K562 (cell line): Measurements from ENCODE around the gene PPIH. TPM values are rescaled to one million over a fixed set of nuclear protein-coding genes. Genes with fewer than 3 reads are reported as not detected.

Experiments
- ASH1L ChIP-seq: fragments of 450-650 bp; IDR thresholded peaks from 2 replicates; pipeline ENCODE4 v1.6.1; 2018; ENCODE audit warnings: borderline replicate concordance, mild to moderate bottlenecking, low read depth; ENCODE audit not compliant: partially characterized antibody
- DIDO1 ChIP-seq: fragments of 450-650 bp; IDR thresholded peaks from 2 replicates; pipeline ENCODE4 v1.6.1; 2016; ENCODE audit warnings: low read depth, missing biosample characterization, missing genetic modification characterization
- ERF ChIP-seq: fragments of 450-650 bp; formaldehyde crosslinking; IDR thresholded peaks from 2 replicates; pipeline ENCODE4 v1.4.0; 2020; ENCODE audit warnings: mild to moderate bottlenecking, mixed read lengths
- HNRNPLL ChIP-seq: fragments of 200-400 bp; formaldehyde crosslinking; IDR thresholded peaks from 2 replicates; pipeline ENCODE4 v1.6.1; 2017; ENCODE audit warnings: low read length, low read depth, mild to moderate bottlenecking; ENCODE audit not compliant: poor library complexity, severe bottlenecking
- NFRKB ChIP-seq: fragments of 450-650 bp; IDR thresholded peaks from 2 replicates; pipeline ENCODE4 v1.6.1; 2016; ENCODE audit warnings: low read depth
- NR4A1 ChIP-seq, 2 experiments: fragments of 250-450 bp in 1 of 2; fragments of 450-650 bp in 1 of 2; sonication (Bioruptor Pico) in 1 of 2; IDR thresholded peaks; 2 replicates each; pipeline versions ENCODE4 v1.4.0 to v1.6.1; 2016 to 2020; ENCODE audit warnings: mild to moderate bottlenecking in 2 of 2, missing compliant biosample characterization in 1 of 2, missing genetic modification characterization in 1 of 2, moderate library complexity in 1 of 2
- SAP30 ChIP-seq: fragments of 200-600 bp; sonication (generic); IDR thresholded peaks from 2 replicates; pipeline ENCODE4 v1.6.1; 2012; ENCODE audit warnings: borderline replicate concordance, low read depth, mild to moderate bottlenecking, moderate library complexity, low read length, control low read depth, inconsistent platforms; ENCODE audit not compliant: insufficient read depth, poor library complexity, severe bottlenecking
- ZBTB8A ChIP-seq: fragments of 450-650 bp; IDR thresholded peaks from 2 replicates; pipeline ENCODE4 v1.6.1; 2018; ENCODE audit warnings: mild to moderate bottlenecking, moderate library complexity; ENCODE audit not compliant: partially characterized antibody
- ZNF121 ChIP-seq: sonication (generic); formaldehyde crosslinking; conservative IDR thresholded peaks from 2 replicates; pipeline ENCODE4 v1.8.0; 2022; ENCODE audit warnings: missing genetic modification reagents
- polyA plus RNA-seq, 8 experiments: library from polyadenylated mRNA; depleted of rRNA in 4 of 8; stranded (reverse) in 5 of 8; unstranded in 3 of 8; fragments of >200 nt; fragmentation: Nextera tagmentation in 2 of 8; fragmentation: Illumina TruSeq in 1 of 8; extraction: Ambion mirVana in 2 of 8; extraction: Trizol in 1 of 8; gene quantifications; 2 replicates each; pipeline versions ENCODE4 v1.2.1 to v1.2.3, GENCODE V29; 2011 to 2014; ENCODE audit warnings: inconsistent platforms in 1 of 8, missing spikeins in 1 of 8
- total RNA-seq, 7 experiments: library from RNA; depleted of rRNA in 6 of 7; stranded (reverse); fragments of >200 nt in 6 of 7; fragmentation: Illumina TruSeq in 2 of 7; extraction: Trizol in 2 of 7; gene quantifications; 2 replicates each; pipeline versions ENCODE4 v1.2.1 to v1.2.3, GENCODE V29; 2011 to 2021; ENCODE audit warnings: low replicate concordance in 1 of 7
- TF ChIP-seq, protein P1 (sequence below): sonication (generic); formaldehyde crosslinking; IDR thresholded peaks from 2 replicates; pipeline ENCODE4 v1.8.0; 2022; ENCODE audit warnings: mild to moderate bottlenecking, low read depth, missing genetic modification reagents
- TF ChIP-seq, protein P2 (sequence below): sonication (generic); formaldehyde crosslinking; IDR thresholded peaks from 2 replicates; pipeline ENCODE4 v1.5.0; 2020; ENCODE audit warnings: missing genetic modification reagents
- TF ChIP-seq, protein P3 (sequence below), 2 experiments: fragments of 450-650 bp in 1 of 2; sonication (generic) in 1 of 2; formaldehyde crosslinking in 1 of 2; IDR thresholded peaks in 1 of 2; conservative IDR thresholded peaks in 1 of 2; 2 replicates each; pipeline versions ENCODE4 v1.6.1 to v1.8.1; 2016 to 2023; ENCODE audit warnings: mild to moderate bottlenecking in 2 of 2, moderate library complexity in 2 of 2, inconsistent platforms in 1 of 2, missing genetic modification reagents in 1 of 2
- TF ChIP-seq, protein P4 (sequence below): fragments of 250-450 bp; sonication (Bioruptor Pico); IDR thresholded peaks from 2 replicates; pipeline ENCODE4 v1.8.0; 2021; ENCODE audit warnings: mild to moderate bottlenecking, moderate library complexity
- TF ChIP-seq, protein P5 (sequence below): fragments of 450-650 bp; IDR thresholded peaks from 2 replicates; pipeline ENCODE4 v1.6.1; 2014; ENCODE audit warnings: low read depth, mild to moderate bottlenecking, moderate library complexity, borderline replicate concordance
- TF ChIP-seq, protein P6 (sequence below): fragments of 450-650 bp; IDR thresholded peaks from 2 replicates; pipeline ENCODE4 v1.6.1; 2018; ENCODE audit not compliant: partially characterized antibody

The PPIH gene
- total and polyA plus RNA-seq, 9 of the 15 experiments (the other 6 are each of a cell fraction or from before 2014, with no cell fraction given), result 197 to 470 (median 277) TPM

DNA sequence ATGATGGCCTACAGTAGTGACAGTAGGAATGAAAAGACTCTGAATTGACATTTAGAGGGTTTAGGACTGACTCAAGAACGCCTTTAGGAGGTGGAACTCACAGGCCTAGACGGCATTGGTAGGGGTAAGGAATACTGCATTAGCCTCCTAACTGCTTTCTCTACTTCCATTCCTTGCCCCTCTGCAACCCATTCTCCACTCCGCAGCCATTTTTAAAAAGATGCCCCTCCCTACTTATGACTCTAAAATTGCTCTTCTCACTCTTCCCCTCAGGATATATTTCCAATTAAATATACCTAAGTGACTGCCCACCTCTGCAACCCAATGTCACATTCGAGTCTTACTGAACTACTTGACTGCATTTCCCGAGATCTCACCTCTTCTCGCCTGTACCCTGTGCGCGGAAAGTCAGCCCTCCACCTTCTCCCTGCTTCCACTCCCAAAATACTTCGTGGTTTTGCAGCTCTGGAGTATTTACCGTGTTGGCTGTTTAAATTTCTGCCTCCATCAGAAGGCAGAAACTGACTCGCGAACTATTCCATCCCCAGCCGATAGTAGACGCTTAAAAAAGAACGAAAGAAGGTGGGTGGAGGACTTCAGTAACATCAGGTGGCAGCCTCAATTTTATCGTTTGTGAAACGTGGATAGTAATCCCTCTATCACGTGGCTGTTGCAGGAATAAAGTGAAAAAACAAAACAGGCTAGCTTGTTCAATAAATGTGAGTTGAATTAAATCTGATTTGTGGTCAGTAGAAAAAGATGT is 22.9 kb downstream of the PPIH start (continued):
- TF ChIP-seq NR4A1 (CRISPR knock-in tag; IDR thresholded peaks at IDR 0.05), result no peak
- peak; percentile 45; the same call in 1 of the 2 replicates for TF ChIP-seq NR4A1 (tag; IDR thresholded peaks at IDR 0.05)
- TF ChIP-seq, protein P1, sequence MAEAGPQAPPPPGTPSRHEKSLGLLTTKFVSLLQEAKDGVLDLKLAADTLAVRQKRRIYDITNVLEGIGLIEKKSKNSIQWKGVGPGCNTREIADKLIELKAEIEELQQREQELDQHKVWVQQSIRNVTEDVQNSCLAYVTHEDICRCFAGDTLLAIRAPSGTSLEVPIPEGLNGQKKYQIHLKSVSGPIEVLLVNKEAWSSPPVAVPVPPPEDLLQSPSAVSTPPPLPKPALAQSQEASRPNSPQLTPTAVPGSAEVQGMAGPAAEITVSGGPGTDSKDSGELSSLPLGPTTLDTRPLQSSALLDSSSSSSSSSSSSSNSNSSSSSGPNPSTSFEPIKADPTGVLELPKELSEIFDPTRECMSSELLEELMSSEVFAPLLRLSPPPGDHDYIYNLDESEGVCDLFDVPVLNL (CRISPR knock-in tag), result no peak
- TF ChIP-seq HNRNPLL, result no peak
- TF ChIP-seq ZBTB8A, result no peak
- TF ChIP-seq, protein P2, sequence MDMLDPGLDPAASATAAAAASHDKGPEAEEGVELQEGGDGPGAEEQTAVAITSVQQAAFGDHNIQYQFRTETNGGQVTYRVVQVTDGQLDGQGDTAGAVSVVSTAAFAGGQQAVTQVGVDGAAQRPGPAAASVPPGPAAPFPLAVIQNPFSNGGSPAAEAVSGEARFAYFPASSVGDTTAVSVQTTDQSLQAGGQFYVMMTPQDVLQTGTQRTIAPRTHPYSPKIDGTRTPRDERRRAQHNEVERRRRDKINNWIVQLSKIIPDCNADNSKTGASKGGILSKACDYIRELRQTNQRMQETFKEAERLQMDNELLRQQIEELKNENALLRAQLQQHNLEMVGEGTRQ (CRISPR knock-in tag), result 0 out of 2 replicates have a peak, but pooled peaks have one; percentile 5
- TF ChIP-seq ERF (CRISPR knock-in tag), result no peak
- peak; percentile 62 for TF ChIP-seq NFRKB
- TF ChIP-seq SAP30, result no peak
- TF ChIP-seq, protein P3, sequence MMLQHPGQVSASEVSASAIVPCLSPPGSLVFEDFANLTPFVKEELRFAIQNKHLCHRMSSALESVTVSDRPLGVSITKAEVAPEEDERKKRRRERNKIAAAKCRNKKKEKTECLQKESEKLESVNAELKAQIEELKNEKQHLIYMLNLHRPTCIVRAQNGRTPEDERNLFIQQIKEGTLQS (IDR thresholded peaks at IDR 0.05), result no peak
- TF ChIP-seq, protein P3 (CRISPR knock-in tag; conservative IDR thresholded peaks at IDR 0.05), result 0 out of 2 replicates have a peak, but pooled peaks have one; percentile 30
- TF ChIP-seq, protein P4, sequence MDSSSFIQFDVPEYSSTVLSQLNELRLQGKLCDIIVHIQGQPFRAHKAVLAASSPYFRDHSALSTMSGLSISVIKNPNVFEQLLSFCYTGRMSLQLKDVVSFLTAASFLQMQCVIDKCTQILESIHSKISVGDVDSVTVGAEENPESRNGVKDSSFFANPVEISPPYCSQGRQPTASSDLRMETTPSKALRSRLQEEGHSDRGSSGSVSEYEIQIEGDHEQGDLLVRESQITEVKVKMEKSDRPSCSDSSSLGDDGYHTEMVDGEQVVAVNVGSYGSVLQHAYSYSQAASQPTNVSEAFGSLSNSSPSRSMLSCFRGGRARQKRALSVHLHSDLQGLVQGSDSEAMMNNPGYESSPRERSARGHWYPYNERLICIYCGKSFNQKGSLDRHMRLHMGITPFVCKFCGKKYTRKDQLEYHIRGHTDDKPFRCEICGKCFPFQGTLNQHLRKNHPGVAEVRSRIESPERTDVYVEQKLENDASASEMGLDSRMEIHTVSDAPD, result no peak
- no peak for TF ChIP-seq ZNF121 (CRISPR knock-in tag)
- TF ChIP-seq, protein P5, sequence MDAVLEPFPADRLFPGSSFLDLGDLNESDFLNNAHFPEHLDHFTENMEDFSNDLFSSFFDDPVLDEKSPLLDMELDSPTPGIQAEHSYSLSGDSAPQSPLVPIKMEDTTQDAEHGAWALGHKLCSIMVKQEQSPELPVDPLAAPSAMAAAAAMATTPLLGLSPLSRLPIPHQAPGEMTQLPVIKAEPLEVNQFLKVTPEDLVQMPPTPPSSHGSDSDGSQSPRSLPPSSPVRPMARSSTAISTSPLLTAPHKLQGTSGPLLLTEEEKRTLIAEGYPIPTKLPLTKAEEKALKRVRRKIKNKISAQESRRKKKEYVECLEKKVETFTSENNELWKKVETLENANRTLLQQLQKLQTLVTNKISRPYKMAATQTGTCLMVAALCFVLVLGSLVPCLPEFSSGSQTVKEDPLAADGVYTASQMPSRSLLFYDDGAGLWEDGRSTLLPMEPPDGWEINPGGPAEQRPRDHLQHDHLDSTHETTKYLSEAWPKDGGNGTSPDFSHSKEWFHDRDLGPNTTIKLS, result no peak
- TF ChIP-seq, protein P6, sequence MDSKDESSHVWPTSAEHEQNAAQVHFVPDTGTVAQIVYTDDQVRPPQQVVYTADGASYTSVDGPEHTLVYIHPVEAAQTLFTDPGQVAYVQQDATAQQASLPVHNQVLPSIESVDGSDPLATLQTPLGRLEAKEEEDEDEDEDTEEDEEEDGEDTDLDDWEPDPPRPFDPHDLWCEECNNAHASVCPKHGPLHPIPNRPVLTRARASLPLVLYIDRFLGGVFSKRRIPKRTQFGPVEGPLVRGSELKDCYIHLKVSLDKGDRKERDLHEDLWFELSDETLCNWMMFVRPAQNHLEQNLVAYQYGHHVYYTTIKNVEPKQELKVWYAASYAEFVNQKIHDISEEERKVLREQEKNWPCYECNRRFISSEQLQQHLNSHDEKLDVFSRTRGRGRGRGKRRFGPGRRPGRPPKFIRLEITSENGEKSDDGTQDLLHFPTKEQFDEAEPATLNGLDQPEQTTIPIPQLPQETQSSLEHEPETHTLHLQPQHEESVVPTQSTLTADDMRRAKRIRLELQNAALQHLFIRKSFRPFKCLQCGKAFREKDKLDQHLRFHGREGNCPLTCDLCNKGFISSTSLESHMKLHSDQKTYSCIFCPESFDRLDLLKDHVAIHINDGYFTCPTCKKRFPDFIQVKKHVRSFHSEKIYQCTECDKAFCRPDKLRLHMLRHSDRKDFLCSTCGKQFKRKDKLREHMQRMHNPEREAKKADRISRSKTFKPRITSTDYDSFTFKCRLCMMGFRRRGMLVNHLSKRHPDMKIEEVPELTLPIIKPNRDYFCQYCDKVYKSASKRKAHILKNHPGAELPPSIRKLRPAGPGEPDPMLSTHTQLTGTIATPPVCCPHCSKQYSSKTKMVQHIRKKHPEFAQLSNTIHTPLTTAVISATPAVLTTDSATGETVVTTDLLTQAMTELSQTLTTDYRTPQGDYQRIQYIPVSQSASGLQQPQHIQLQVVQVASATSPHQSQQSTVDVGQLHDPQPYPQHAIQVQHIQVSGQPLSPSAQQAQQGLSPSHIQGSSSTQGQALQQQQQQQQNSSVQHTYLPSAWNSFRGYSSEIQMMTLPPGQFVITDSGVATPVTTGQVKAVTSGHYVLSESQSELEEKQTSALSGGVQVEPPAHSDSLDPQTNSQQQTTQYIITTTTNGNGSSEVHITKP, result peak; percentile 69
- TF ChIP-seq ASH1L, result peak; percentile 28
- no peak for TF ChIP-seq DIDO1 (tag)
